Neural progenitor cell (in vitro differentiated cells): ENCODE results near the gene GALNT17. TPM values are rescaled to one million over a fixed set of nuclear protein-coding genes. Genes with fewer than 3 reads are reported as not detected.
A peak's percentile ranks its signal among the peaks of the same experiment; 100 is the strongest.

Experiments
- DNase-seq: peaks from one replicate; pipeline ENCODE4 v3.0.0-alpha.2; 2016; ENCODE audit warnings: low spot score
- H2AFZ ChIP-seq: fragments of 200-600 bp; sonication (generic); replicated peaks from 2 replicates; pipeline ENCODE4 v1.6.1; 2016; ENCODE audit warnings: antibody characterized with exemption
- H3F3A ChIP-seq: fragments of 200-600 bp; sonication (generic); 2 replicates; pipeline ENCODE4 v1.6.1; 2016; ENCODE audit warnings: antibody characterized with exemption, low read depth
- H3K27ac ChIP-seq: fragments of 200-600 bp; sonication (generic); 2 replicates; pipeline ENCODE4 v1.5.1; 2016; ENCODE audit warnings: mild to moderate bottlenecking
- H3K27me3 ChIP-seq: fragments of 200-600 bp; sonication (generic); 2 replicates; pipeline ENCODE4 v1.6.1; 2016; ENCODE audit warnings: mild to moderate bottlenecking, moderate library complexity
- H3K36me3 ChIP-seq: fragments of 200-600 bp; sonication (generic); 2 replicates; pipeline ENCODE4 v1.5.1; 2016
- H3K4me1 ChIP-seq: fragments of 200-600 bp; sonication (generic); 2 replicates; pipeline ENCODE4 v1.6.1; 2016; ENCODE audit warnings: mixed run types
- H3K4me2 ChIP-seq: fragments of 200-600 bp; sonication (generic); 2 replicates; pipeline ENCODE4 v1.6.1; 2016
- H3K4me3 ChIP-seq: fragments of 200-600 bp; sonication (generic); 2 replicates; pipeline ENCODE4 v1.5.1; 2016
- H3K79me2 ChIP-seq: fragments of 200-600 bp; sonication (generic); 2 replicates; pipeline ENCODE4 v1.6.1; 2016; ENCODE audit warnings: low read depth
- H3K9ac ChIP-seq: fragments of 200-600 bp; sonication (generic); 2 replicates; pipeline ENCODE4 v1.6.1; 2016
- H3K9me3 ChIP-seq: fragments of 200-600 bp; sonication (generic); 2 replicates; pipeline ENCODE4 v1.5.1; 2016; ENCODE audit warnings: low read depth
- H4K20me1 ChIP-seq: fragments of 200-600 bp; sonication (generic); 2 replicates; pipeline ENCODE4 v1.6.1; 2016; ENCODE audit warnings: low read depth
- H3K27ac Mint-ChIP-seq: 3 replicates; pipeline ENCODE4 v1.8.0; 2021; ENCODE audit warnings: mixed read lengths
- H3K27me3 Mint-ChIP-seq: 2 replicates; pipeline ENCODE4 v1.8.0; 2022; ENCODE audit warnings: low read depth, mild to moderate bottlenecking, inconsistent platforms, moderate library complexity, mixed read lengths; ENCODE audit not compliant: insufficient read depth
- H3K36me3 Mint-ChIP-seq: 3 replicates; pipeline ENCODE4 v1.8.0; 2021; ENCODE audit warnings: mixed read lengths
- H3K4me1 Mint-ChIP-seq: 3 replicates; pipeline ENCODE4 v1.8.0; 2021; ENCODE audit warnings: mixed read lengths
- H3K4me3 Mint-ChIP-seq: 3 replicates; pipeline ENCODE4 v1.8.0; 2021; ENCODE audit warnings: mild to moderate bottlenecking, moderate library complexity, mixed read lengths
- H3K9me3 Mint-ChIP-seq: 3 replicates; pipeline ENCODE4 v1.8.0; 2020; ENCODE audit warnings: mixed read lengths
- CTCF ChIP-seq: fragments of 200-600 bp; sonication (generic); IDR thresholded peaks from 2 replicates; pipeline ENCODE4 v1.5.1; 2017; ENCODE audit warnings: antibody characterized with exemption, mild to moderate bottlenecking
- EZH2 ChIP-seq: fragments of 200-600 bp; sonication (generic); IDR thresholded peaks from 2 replicates; pipeline ENCODE4 v1.6.1; 2017; ENCODE audit warnings: antibody characterized with exemption, mild to moderate bottlenecking, moderate library complexity
- EZH2phosphoT487 ChIP-seq: fragments of 200-600 bp; sonication (generic); IDR thresholded peaks from 2 replicates; pipeline ENCODE4 v1.6.1; 2017; ENCODE audit warnings: antibody characterized with exemption
- total RNA-seq: library from RNA; depleted of rRNA; stranded (reverse); fragments of >200 nt; gene quantifications from 2 replicates; pipeline ENCODE4 v1.2.3, GENCODE V29; 2015; ENCODE audit warnings: low replicate concordance

GALNT17 gene
- total RNA-seq, 1 donor from 2014 or later: 17.1 TPM

GRCh38 chr7:71444130-71444529 lies 312.2 kb downstream of the GALNT17 start:
- H3K27ac Mint-ChIP-seq: peak overlapping the region; percentile 57
- DNase-seq: no peak
- H3K36me3 Mint-ChIP-seq: peaks cover 2% of the 10 kb centered on the region

GRCh38 chr7:71453630-71454029 lies 321.7 kb downstream of the GALNT17 start:
- Mint-ChIP-seq H3K4me1 (peaks cover 13% of the 10 kb centered on the region), H3K4me3 (no peak overlapping the region), H3K36me3 (no peaks in the 10 kb centered on the region), H3K27me3 (peaks cover 2% of the 10 kb centered on the region), H3K9me3 (no peaks in the 10 kb centered on the region), H3K27ac (no peak overlapping the region)
- DNase-seq: no peak
- H3K4me3 ChIP-seq: no peak overlapping the region
- no peak overlapping the region for H2AFZ ChIP-seq
- no peaks in the 10 kb centered on the region for H3K9me3 ChIP-seq
- no peak overlapping the region for H3K27ac ChIP-seq
- H4K20me1 ChIP-seq: peaks cover 5% of the 10 kb centered on the region
- H3K4me2 ChIP-seq: no peak overlapping the region
- peaks cover 17% of the 10 kb centered on the region for H3K4me1 ChIP-seq
- H3K79me2 ChIP-seq: no peaks in the 10 kb centered on the region
- TF ChIP-seq EZH2 (no peak), CTCF (no peak), EZH2phosphoT487 (no peak)
- peaks cover 4% of the 10 kb centered on the region for H3F3A ChIP-seq
- no peak overlapping the region for H3K9ac ChIP-seq
- no peaks in the 10 kb centered on the region for H3K27me3 ChIP-seq
- H3K36me3 ChIP-seq: no peaks in the 10 kb centered on the region

More at GRCh38 chr7:71444130-71444529, 312.2 kb downstream of the GALNT17 start:
- Histone ChIP-seq H4K20me1 (no peaks in the 10 kb centered on the region), H3F3A (peaks cover 15% of the 10 kb centered on the region), H3K9ac (no peak overlapping the region), H3K79me2 (no peaks in the 10 kb centered on the region), H3K27ac (no peak overlapping the region), H3K4me3 (no peak overlapping the region), H3K4me2 (no peak overlapping the region), H3K9me3 (no peaks in the 10 kb centered on the region), H3K27me3 (no peaks in the 10 kb centered on the region), H3K4me1 (peaks cover 10% of the 10 kb centered on the region), H3K36me3 (no peaks in the 10 kb centered on the region), H2AFZ (no peak overlapping the region)
- Mint-ChIP-seq H3K4me3 (no peak overlapping the region), H3K4me1 (peaks cover 17% of the 10 kb centered on the region), H3K27me3 (no peaks in the 10 kb centered on the region), H3K9me3 (peaks cover 4% of the 10 kb centered on the region)
- TF ChIP-seq EZH2: no peak
- TF ChIP-seq CTCF: no peak
- TF ChIP-seq EZH2phosphoT487: no peak

GRCh38 chr7:71454981-71455380 lies 323.0 kb downstream of the GALNT17 start:
- H3K4me1 Mint-ChIP-seq: peaks cover 13% of the 10 kb centered on the region
- H3K27ac Mint-ChIP-seq: no peak overlapping the region

More at GRCh38 chr7:71454981-71455380, 323.0 kb downstream of the GALNT17 start:
- Histone ChIP-seq H3F3A (peaks cover 4% of the 10 kb centered on the region), H4K20me1 (peaks cover 5% of the 10 kb centered on the region), H3K4me3 (no peak overlapping the region), H3K9me3 (no peaks in the 10 kb centered on the region), H3K27ac (no peak overlapping the region), H3K4me2 (no peak overlapping the region), H3K36me3 (no peaks in the 10 kb centered on the region), H3K9ac (no peak overlapping the region), H3K79me2 (no peaks in the 10 kb centered on the region), H3K4me1 (peaks cover 17% of the 10 kb centered on the region), H3K27me3 (no peaks in the 10 kb centered on the region), H2AFZ (no peak overlapping the region)
- TF ChIP-seq EZH2 (no peak), EZH2phosphoT487 (no peak), CTCF (no peak)
- no peaks in the 10 kb centered on the region for H3K9me3 Mint-ChIP-seq
- no peak overlapping the region for H3K4me3 Mint-ChIP-seq
- DNase-seq: no peak
- H3K36me3 Mint-ChIP-seq: no peaks in the 10 kb centered on the region
- H3K27me3 Mint-ChIP-seq: peaks cover 2% of the 10 kb centered on the region
